Cardiac septum (tissue), 1 donor: Measurements from ENCODE around the gene IL18R1. TPM values are rescaled to one million over a fixed set of nuclear protein-coding genes. Genes with fewer than 3 reads are reported as not detected.

Source experiments
- DNase-seq: peaks from one replicate; pipeline ENCODE4 v3.0.0-alpha.2; 2020; ENCODE audit warnings: low spot score
- intact Hi-C: fragments of 100-400 bp; cut with DNase I; formaldehyde crosslinking; loops from one replicate; pipeline ENCODE4 v1.14.0; 2022
- total RNA-seq: library from RNA; stranded (reverse); fragmentation: NEBNext Ultra II Directional; extraction: Animal tissue kit (Norgen Biotek cat#: 25700); gene quantifications from one replicate; pipeline ENCODE4 v1.2.1, GENCODE V29; 2021
- donor health status: DM: no; HTN: no; CAD: no.

IL18R1 gene
- total RNA-seq, 1 donor from 2014 or later: 1.3 TPM

- intact Hi-C loops: no loop called here
Measured at GRCh38 chr2:102423368-102423767, 67.8 kb downstream of the IL18R1 start.

GRCh38 chr2:102424754-102425153 lies 69.2 kb downstream of the IL18R1 start:
- intact Hi-C loops: no loop called here

More at GRCh38 chr2:102423368-102423767, 67.8 kb downstream of the IL18R1 start:
- no peak for DNase-seq

GRCh38 chr2:102425441-102426132 lies 70.0 kb downstream of the IL18R1 start:
- no peak for DNase-seq
- intact Hi-C loops: no loop called here

More at GRCh38 chr2:102424754-102425153, 69.2 kb downstream of the IL18R1 start:
- no peak for DNase-seq

- no peak for DNase-seq
- intact Hi-C loops: no loop called here
Measured at GRCh38 chr2:102427249-102427648, 71.7 kb downstream of the IL18R1 start.

GRCh38 chr2:102428573-102428972 lies 73.0 kb downstream of the IL18R1 start:
- DNase-seq: no peak
- intact Hi-C loops: no loop called here

GRCh38 chr2:102432386-102432785 lies 76.8 kb downstream of the IL18R1 start:
- intact Hi-C loops: no loop called here
- DNase-seq: no peak

GRCh38 chr2:102433973-102434654 lies 78.5 kb downstream of the IL18R1 start:
- DNase-seq: no peak
- intact Hi-C loops: no loop called here

GRCh38 chr2:102434655-102435381 lies 79.2 kb downstream of the IL18R1 start:
- no peak for DNase-seq

GRCh38 chr2:102435741-102436140 lies 80.1 kb downstream of the IL18R1 start:
- DNase-seq: no peak
- intact Hi-C loops: no loop called here

More at GRCh38 chr2:102434655-102435381, 79.2 kb downstream of the IL18R1 start:
- intact Hi-C loops: no loop called here

GRCh38 chr2:102436323-102436722 lies 80.7 kb downstream of the IL18R1 start:
- DNase-seq: no peak
- intact Hi-C loops: no loop called here

- DNase-seq: no peak
- intact Hi-C loops: no loop called here
Measured at GRCh38 chr2:102437122-102437521, 81.5 kb downstream of the IL18R1 start.

GRCh38 chr2:102438111-102438510 lies 82.5 kb downstream of the IL18R1 start:
- intact Hi-C loops: no loop called here
- no peak for DNase-seq

- intact Hi-C loops: no loop called here
- DNase-seq: no peak
Measured at GRCh38 chr2:102438578-102438977, 83.0 kb downstream of the IL18R1 start.

GRCh38 chr2:102439065-102439695 lies 83.6 kb downstream of the IL18R1 start:
- intact Hi-C loops: no loop called here
- no peak for DNase-seq

- intact Hi-C loops: loop anchor here (5.0 to 10.0 kb wide), 3 partner anchors 191 to 436 kb away; partner anchors contain the start of gene IL1RL2
- DNase-seq: no peak
Measured at GRCh38 chr2:102442967-102443828, 87.6 kb downstream of the IL18R1 start.

GRCh38 chr2:102444233-102444632 lies 88.6 kb downstream of the IL18R1 start:
- intact Hi-C loops: loop anchor here (5.0 to 10.0 kb wide), 3 partner anchors 192 to 437 kb away; partner anchors contain the start of gene IL1RL2
- no peak for DNase-seq

- intact Hi-C loops: loop anchor here (10.0 kb wide), 1 partner anchor 262 kb away; the partner anchor contains the start of gene IL1RL2
- DNase-seq: peak; percentile 73
Measured at GRCh38 chr2:102446936-102447335, 91.3 kb downstream of the IL18R1 start.
